Immature natural killer cell (primary cell): ENCODE data around the gene EIF4EBP2. TPM values are rescaled to one million over a fixed set of nuclear protein-coding genes. Genes with fewer than 3 reads are reported as not detected.

ENCODE experiments used
- DNase-seq, 3 donors: peaks; one replicate each; pipeline ENCODE4 v3.0.0; 2022; ENCODE audit warnings: mixed read lengths in 1 of 3
- H3K27ac Mint-ChIP-seq, 6 donors: one replicate each; pipeline ENCODE4 v1.8.0; 2020; ENCODE audit warnings: mixed read lengths in 6 of 6, mild to moderate bottlenecking in 5 of 6, inconsistent platforms in 4 of 6, moderate library complexity in 3 of 6
- H3K27me3 Mint-ChIP-seq, 3 donors: one replicate each; pipeline ENCODE4 v1.8.0; 2020 to 2021; ENCODE audit warnings: low read depth in 3 of 3, mild to moderate bottlenecking in 3 of 3, mixed read lengths in 3 of 3, moderate library complexity in 3 of 3, inconsistent platforms in 1 of 3
- H3K36me3 Mint-ChIP-seq, 3 donors: one replicate each; pipeline ENCODE4 v1.8.0; 2020; ENCODE audit warnings: mixed read lengths in 3 of 3, inconsistent platforms in 2 of 3, mild to moderate bottlenecking in 2 of 3
- H3K4me1 Mint-ChIP-seq, 2 donors: one replicate each; pipeline ENCODE4 v1.8.0; 2020; ENCODE audit warnings: inconsistent platforms in 2 of 2, mild to moderate bottlenecking in 2 of 2, mixed read lengths in 2 of 2, moderate library complexity in 1 of 2
- H3K4me3 Mint-ChIP-seq, 5 donors: one replicate each; pipeline ENCODE4 v1.8.0; 2020; ENCODE audit warnings: mild to moderate bottlenecking in 5 of 5, mixed read lengths in 5 of 5, inconsistent platforms in 3 of 5, moderate library complexity in 3 of 5
- H3K9me3 Mint-ChIP-seq, 6 donors: one replicate each; pipeline ENCODE4 v1.8.0; 2020; ENCODE audit warnings: mild to moderate bottlenecking in 6 of 6, mixed read lengths in 6 of 6, inconsistent platforms in 4 of 6, moderate library complexity in 3 of 6
- polyA plus RNA-seq, 3 donors: library from polyadenylated mRNA; unstranded; fragments of 300-500 nt; fragmentation: Illumina TruSeq; gene quantifications; one replicate each; pipeline ENCODE4 v1.2.3, GENCODE V29; 2021

EIF4EBP2 gene
- polyA plus RNA-seq, 3 donors from 2014 or later = 67.6 to 105 (median 92.4) TPM

- Mint-ChIP-seq H3K27ac (no peak overlapping the region), H3K27me3 (peaks cover 1 to 19% (median 3%) of the 10 kb centered on the region in 3 donors), H3K9me3 (no peaks in the 10 kb centered on the region), H3K36me3 (no peaks in the 10 kb centered on the region), H3K4me1 (no peaks in the 10 kb centered on the region), H3K4me3 (no peak overlapping the region)
- no peak for DNase-seq
Observed at GRCh38 chr10:70465832-70466231, 61.9 kb downstream of the EIF4EBP2 start.

- no peaks in the 10 kb centered on the region for H3K4me1 Mint-ChIP-seq
- H3K27me3 Mint-ChIP-seq = peaks cover 1 to 13% (median 3%) of the 10 kb centered on the region in 3 donors
- no peak overlapping the region for H3K27ac Mint-ChIP-seq
- H3K9me3 Mint-ChIP-seq = no peaks in the 10 kb centered on the region
- DNase-seq = no peak
- no peak overlapping the region for H3K4me3 Mint-ChIP-seq
- H3K36me3 Mint-ChIP-seq = no peaks in the 10 kb centered on the region
Observed at GRCh38 chr10:70466951-70467350, 63.0 kb downstream of the EIF4EBP2 start.

- H3K4me3 Mint-ChIP-seq = no peak overlapping the region
- no peaks in the 10 kb centered on the region for H3K36me3 Mint-ChIP-seq
- DNase-seq = no peak
- peaks cover 7 to 14% of the 10 kb centered on the region in 2 donors for H3K4me1 Mint-ChIP-seq
- H3K9me3 Mint-ChIP-seq = no peaks in the 10 kb centered on the region
- no peak overlapping the region for H3K27ac Mint-ChIP-seq
- peaks cover 2 to 11% (median 2%) of the 10 kb centered on the region in 3 donors for H3K27me3 Mint-ChIP-seq
Observed at GRCh38 chr10:70472799-70473454, 69.0 kb downstream of the EIF4EBP2 start.

GRCh38 chr10:70474780-70475179 is 70.8 kb downstream of the EIF4EBP2 start:
- Mint-ChIP-seq H3K9me3 (no peaks in the 10 kb centered on the region), H3K36me3 (no peaks in the 10 kb centered on the region), H3K27ac (no peak overlapping the region), H3K4me1 (peaks cover 17 to 21% of the 10 kb centered on the region in 2 donors), H3K4me3 (no peak overlapping the region), H3K27me3 (peaks cover 2 to 8% (median 2%) of the 10 kb centered on the region in 3 donors)
- DNase-seq = no peak

- H3K36me3 Mint-ChIP-seq = no peaks in the 10 kb centered on the region
- DNase-seq = no peak
- peaks cover 2 to 13% (median 4%) of the 10 kb centered on the region in 3 donors for H3K27me3 Mint-ChIP-seq
- no peak overlapping the region for H3K4me3 Mint-ChIP-seq
- no peaks in the 10 kb centered on the region for H3K9me3 Mint-ChIP-seq
- H3K4me1 Mint-ChIP-seq = peaks cover 25 to 30% of the 10 kb centered on the region in 2 donors
- H3K27ac Mint-ChIP-seq = no peak overlapping the region
Observed at GRCh38 chr10:70475661-70476060, 71.7 kb downstream of the EIF4EBP2 start.

GRCh38 chr10:70476249-70477035 is 72.5 kb downstream of the EIF4EBP2 start:
- Mint-ChIP-seq H3K4me1 (peaks cover 29 to 35% of the 10 kb centered on the region in 2 donors), H3K36me3 (no peaks in the 10 kb centered on the region), H3K9me3 (no peaks in the 10 kb centered on the region), H3K27ac (no peak overlapping the region), H3K4me3 (peak overlapping the region; percentile 20 to 78 (median 64)), H3K27me3 (peaks cover 2 to 13% (median 4%) of the 10 kb centered on the region in 3 donors)
- DNase-seq = no peak

GRCh38 chr10:70477661-70478162 is 73.8 kb downstream of the EIF4EBP2 start:
- Mint-ChIP-seq H3K27me3 (peaks cover 2 to 13% (median 4%) of the 10 kb centered on the region in 3 donors), H3K4me1 (peaks cover 29 to 35% of the 10 kb centered on the region in 2 donors), H3K4me3 (peak overlapping the region; percentile 47 to 78 (median 73)), H3K36me3 (no peaks in the 10 kb centered on the region), H3K9me3 (no peaks in the 10 kb centered on the region), H3K27ac (peak overlapping the region in 2 of 6 donors; percentile 4 to 42)
- peak; percentile 52 to 58 (median 53) for DNase-seq

Other genes starting within 250 kb of the EIF4EBP2 start
- 10 to 100 TPM; 50.4 to 77.1 (median 71.2) TPM for gene SAR1A, start 233.6 kb upstream of the EIF4EBP2 start, polyA plus RNA-seq
- 100 to 1,000 TPM in 1 of 3 donors, 10 to 100 TPM in 2; 48.2 to 126 (median 77.8) TPM for gene PPA1, start 170.7 kb upstream of the EIF4EBP2 start, polyA plus RNA-seq
- not detected for gene NPFFR1, start 120.1 kb upstream of the EIF4EBP2 start, polyA plus RNA-seq
- 1 to 10 TPM; 1.1 to 1.4 (median 1.2) TPM for gene LRRC20, start 21.5 kb upstream of the EIF4EBP2 start, polyA plus RNA-seq
- gene NODAL, start 37.5 kb downstream of the EIF4EBP2 start, polyA plus RNA-seq = not detected
- 1 to 10 TPM in 1 of 3 donors, under 1 TPM in 2; 0.12 to 2.2 (median 0.14) TPM for gene PALD1, start 74.6 kb downstream of the EIF4EBP2 start, polyA plus RNA-seq
- gene PRF1, start 198.6 kb downstream of the EIF4EBP2 start, polyA plus RNA-seq = 1,000 to 10,000 TPM; 4,156 to 6,150 (median 5,696) TPM